HepG2 (cell line): Measurements from ENCODE around the gene IQGAP3. TPM values are rescaled to one million over a fixed set of nuclear protein-coding genes. Genes with fewer than 3 reads are reported as not detected.
A peak's percentile ranks its signal among the peaks of the same experiment; 100 is the strongest.
"Not testable (repeated sequence)": the region's sequence is repeated elsewhere in the genome, so short reads cannot be mapped to it uniquely, and the experiment has no call there.

ENCODE experiments used
- ATAC-seq: fragments of 200-7000 bp; cut with Tn5 transposase; 3 replicates; pipeline ENCODE4 v1.9.1; 2020; ENCODE audit warnings: mild to moderate bottlenecking, moderate library complexity
- BruUV-seq: library from RNA; stranded (reverse); fragments of 400-500 nt; replicated peaks from 2 replicates; lab custom pipeline; 2021; lab: Mats Ljungman, UMichigan
- CTCF ChIA-PET: fragments of 300-600 bp; formaldehyde crosslinking; extraction: SDS; loops from one replicate; lab custom pipeline; 2021; ENCODE audit warnings: low total read pairs, inconsistent platforms, low intra/inter-chr PET ratio; lab: Yijun Ruan, JAX
- POLR2A ChIA-PET: fragments of 350-600 bp; sonication (Branson Sonifier 250); formaldehyde crosslinking; loops from one replicate; lab custom pipeline; 2020; ENCODE audit warnings: antibody characterized with exemption, inconsistent platforms; lab: Yijun Ruan, JAX
- DNase-seq: peaks from one replicate; pipeline ENCODE4 v3.0.0-alpha.2; 2015; ENCODE audit warnings: low spot score
- FAIRE-seq: peaks from 3 replicates; lab custom pipeline; 2011; peaks lifted over from hg19 to GRCh38; lab: Jason Lieb, UNC
- H2AFZ ChIP-seq: one replicate; pipeline ENCODE4 v1.6.1; 2011; ENCODE audit warnings: low read length, inconsistent platforms
- H3K27ac ChIP-seq: fragments of 300-600 bp; 3 replicates; pipeline ENCODE4 v1.8.0; 2011; ENCODE audit warnings: mixed run types, mild to moderate bottlenecking, mixed read lengths, low read length, inconsistent platforms; ENCODE audit not compliant: insufficient read depth; ENCODE audit errors: extremely low read length
- H3K27me3 ChIP-seq, 2 experiments: fragments of 200-600 bp in 1 of 2; 2 replicates in 1 of 2; 3 replicates in 1 of 2; pipeline versions ENCODE4 v1.6.0 to v1.8.0; 2011; ENCODE audit warnings: low read length in 2 of 2, mild to moderate bottlenecking in 2 of 2, moderate library complexity in 2 of 2, inconsistent platforms in 1 of 2; ENCODE audit not compliant: insufficient read depth in 2 of 2, control insufficient read depth in 1 of 2
- H3K36me3 ChIP-seq, 2 experiments: fragments of 200-600 bp in 1 of 2; replicated peaks in 1 of 2; 2 replicates in 1 of 2; 3 replicates in 1 of 2; pipeline versions ENCODE4 v1.5.1 to v1.8.0; 2011; ENCODE audit warnings: low read length in 2 of 2, inconsistent platforms in 1 of 2; ENCODE audit not compliant: insufficient read depth in 2 of 2, control insufficient read depth in 1 of 2
- H3K4me1 ChIP-seq: 2 replicates; pipeline ENCODE4 v1.5.1; 2012; ENCODE audit warnings: low read length, inconsistent platforms; ENCODE audit not compliant: insufficient read depth
- H3K4me2 ChIP-seq: 2 replicates; pipeline ENCODE4 v1.6.0; 2011; ENCODE audit warnings: low read depth, low read length, inconsistent platforms
- H3K4me3 ChIP-seq, 3 experiments: fragments of 200-600 bp in 1 of 3; sonication (generic), shearing (Covaris generic) in 1 of 3; replicated peaks in 1 of 3; 2 replicates each; pipeline ENCODE4 v1.5.1; 2011 to 2016; ENCODE audit warnings: low read length in 3 of 3, inconsistent platforms in 2 of 3, low read depth in 2 of 3, mild to moderate bottlenecking in 2 of 3, control low read depth in 1 of 3, mixed read lengths in 1 of 3; ENCODE audit not compliant: insufficient read depth in 1 of 3
- H3K79me2 ChIP-seq: one replicate; pipeline ENCODE4 v1.6.1; 2011; ENCODE audit warnings: low read length, inconsistent platforms; ENCODE audit not compliant: insufficient read depth
- H3K9ac ChIP-seq: 2 replicates; pipeline ENCODE4 v1.6.0; 2011; ENCODE audit warnings: mild to moderate bottlenecking, low read depth, low read length, inconsistent platforms; ENCODE audit not compliant: insufficient read depth
- H3K9me3 ChIP-seq: 2 replicates; pipeline ENCODE4 v1.5.1; 2012; ENCODE audit warnings: mild to moderate bottlenecking, low read length
- H4K20me1 ChIP-seq: 2 replicates; pipeline ENCODE4 v1.6.0; 2011; ENCODE audit warnings: inconsistent platforms, mild to moderate bottlenecking, low read length, moderate library complexity; ENCODE audit not compliant: insufficient read depth
- ELF4 ChIP-seq: sonication (generic); formaldehyde crosslinking; IDR thresholded peaks from 2 replicates; pipeline ENCODE4 v1.5.0; 2020; ENCODE audit warnings: missing genetic modification reagents, mild to moderate bottlenecking, moderate library complexity, borderline replicate concordance
- FOXA3 ChIP-seq: IDR thresholded peaks from 2 replicates; pipeline ENCODE4 v1.6.1; 2016; ENCODE audit warnings: missing genetic modification reagents, missing compliant biosample characterization
- MYPOP ChIP-seq: sonication (generic); formaldehyde crosslinking; IDR thresholded peaks from 2 replicates; pipeline ENCODE4 v1.8.1; 2023; ENCODE audit warnings: mild to moderate bottlenecking, moderate library complexity, missing genetic modification reagents
- STAG1 ChIP-seq: sonication (generic); formaldehyde crosslinking; IDR thresholded peaks from 2 replicates; pipeline ENCODE4 v1.4.0; 2020; ENCODE audit warnings: missing genetic modification reagents
- THAP11 ChIP-seq: IDR thresholded peaks from 2 replicates; pipeline ENCODE4 v1.6.1; 2016; ENCODE audit warnings: missing biosample characterization, missing genetic modification reagents
- WGBS: methylation state at CpG from one replicate; pipeline ENCODE4 v1.1.6; 2017; ENCODE audit warnings: low lambda C conversion rate; 5-methylcytosine and 5-hydroxymethylcytosine counted together
- in situ Hi-C: cut with HindIII; loops from 2 replicates; pipeline ENCODE4 v1.10.0; 2017; ENCODE audit warnings: low pct_unique_long_range_greater_than_20kb; ENCODE audit not compliant: extremely low pct_ligation_motif_present
- intact Hi-C: fragments of 100-400 bp; cut with micrococcal nuclease; formaldehyde crosslinking; loops from one replicate; pipeline ENCODE4 v1.10.0; 2022; ENCODE audit not compliant: unreplicated experiment
- polyA plus RNA-seq, 8 experiments: library from polyadenylated mRNA; depleted of rRNA in 3 of 8; stranded (reverse) in 7 of 8; unstranded in 1 of 8; fragments of >200 nt; fragmentation: Illumina TruSeq in 4 of 8; extraction: Trizol in 4 of 8; gene quantifications; 2 replicates each; pipeline versions ENCODE4 v1.2.1 to v1.2.3, GENCODE V29; 2011 to 2016; ENCODE audit warnings: low read depth in 4 of 8, missing spikeins in 1 of 8, mixed read lengths in 1 of 8; ENCODE audit not compliant: insufficient read depth in 1 of 8
- total RNA-seq, 5 experiments: library from RNA; depleted of rRNA; stranded (reverse); fragments of >200 nt; fragmentation: Illumina TruSeq; extraction: Trizol; gene quantifications; 2 replicates each; pipeline ENCODE4 v1.2.3, GENCODE V29; 2016; ENCODE audit warnings: low read depth in 1 of 5
- TF ChIP-seq, protein P1 (sequence below): sonication (generic); formaldehyde crosslinking; IDR thresholded peaks from 2 replicates; pipeline ENCODE4 v1.4.0; 2020; ENCODE audit warnings: mild to moderate bottlenecking, missing genetic modification reagents, borderline replicate concordance
- TF ChIP-seq, protein P2 (sequence below): sonication (generic); formaldehyde crosslinking; IDR thresholded peaks from 2 replicates; pipeline ENCODE4 v1.4.0; 2020; ENCODE audit warnings: low read depth, missing genetic modification reagents
- TF ChIP-seq, protein P3 (sequence below): sonication (generic); formaldehyde crosslinking; IDR thresholded peaks from 2 replicates; pipeline ENCODE4 v1.5.0; 2020; ENCODE audit warnings: mild to moderate bottlenecking, missing genetic modification reagents, moderate library complexity

Gene IQGAP3
- total and polyA plus RNA-seq, 2 of the 13 experiments (the other 11 are each of a cell fraction or from before 2014, with no cell fraction given): 13.5 to 14.1 TPM

- H3K9ac ChIP-seq, intact Hi-C loops, H3K36me3 ChIP-seq, H3K27ac ChIP-seq, ATAC-seq, DNase-seq, H3K4me3 ChIP-seq, H2AFZ ChIP-seq, H3K79me2 ChIP-seq, BruUV-seq, H3K9me3 ChIP-seq, H3K27me3 ChIP-seq, H3K4me2 ChIP-seq, H4K20me1 ChIP-seq, FAIRE-seq, in situ Hi-C loops, POLR2A ChIA-PET: not testable (repeated sequence)
- 43% methylated on average over 9 of the region's 9 CpGs for WGBS
- H3K4me1 ChIP-seq: peaks cover 27% of the 10 kb centered on the region
- CTCF ChIA-PET: interaction anchor here (3.5 kb wide), 1 partner anchor 26 kb away, joined by 86 read pairs; no protein-coding TSS in a partner anchor
Measured at GRCh38 chr1:156610072-156610471, 37.7 kb upstream of the IQGAP3 start.

- BruUV-seq: no TSS peak
- TF ChIP-seq STAG1 (CRISPR knock-in tag) (peak; percentile 58), MYPOP (CRISPR knock-in tag) (0 out of 2 replicates have a peak, but pooled peaks have one; percentile 27), THAP11 (0 out of 2 replicates have a peak, but pooled peaks have one; percentile 15), FOXA3 (CRISPR knock-in tag) (no peak), ELF4 (CRISPR knock-in tag) (no peak)
- TF ChIP-seq, protein P1, sequence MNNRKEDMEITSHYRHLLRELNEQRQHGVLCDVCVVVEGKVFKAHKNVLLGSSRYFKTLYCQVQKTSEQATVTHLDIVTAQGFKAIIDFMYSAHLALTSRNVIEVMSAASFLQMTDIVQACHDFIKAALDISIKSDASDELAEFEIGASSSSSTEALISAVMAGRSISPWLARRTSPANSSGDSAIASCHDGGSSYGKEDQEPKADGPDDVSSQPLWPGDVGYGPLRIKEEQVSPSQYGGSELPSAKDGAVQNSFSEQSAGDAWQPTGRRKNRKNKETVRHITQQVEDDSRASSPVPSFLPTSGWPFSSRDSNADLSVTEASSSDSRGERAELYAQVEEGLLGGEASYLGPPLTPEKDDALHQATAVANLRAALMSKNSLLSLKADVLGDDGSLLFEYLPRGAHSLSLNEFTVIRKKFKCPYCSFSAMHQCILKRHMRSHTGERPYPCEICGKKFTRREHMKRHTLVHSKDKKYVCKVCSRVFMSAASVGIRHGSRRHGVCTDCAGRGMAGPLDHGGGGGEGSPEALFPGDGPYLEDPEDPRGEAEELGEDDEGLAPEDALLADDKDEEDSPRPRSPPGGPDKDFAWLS: no peak
- TF ChIP-seq, protein P2, sequence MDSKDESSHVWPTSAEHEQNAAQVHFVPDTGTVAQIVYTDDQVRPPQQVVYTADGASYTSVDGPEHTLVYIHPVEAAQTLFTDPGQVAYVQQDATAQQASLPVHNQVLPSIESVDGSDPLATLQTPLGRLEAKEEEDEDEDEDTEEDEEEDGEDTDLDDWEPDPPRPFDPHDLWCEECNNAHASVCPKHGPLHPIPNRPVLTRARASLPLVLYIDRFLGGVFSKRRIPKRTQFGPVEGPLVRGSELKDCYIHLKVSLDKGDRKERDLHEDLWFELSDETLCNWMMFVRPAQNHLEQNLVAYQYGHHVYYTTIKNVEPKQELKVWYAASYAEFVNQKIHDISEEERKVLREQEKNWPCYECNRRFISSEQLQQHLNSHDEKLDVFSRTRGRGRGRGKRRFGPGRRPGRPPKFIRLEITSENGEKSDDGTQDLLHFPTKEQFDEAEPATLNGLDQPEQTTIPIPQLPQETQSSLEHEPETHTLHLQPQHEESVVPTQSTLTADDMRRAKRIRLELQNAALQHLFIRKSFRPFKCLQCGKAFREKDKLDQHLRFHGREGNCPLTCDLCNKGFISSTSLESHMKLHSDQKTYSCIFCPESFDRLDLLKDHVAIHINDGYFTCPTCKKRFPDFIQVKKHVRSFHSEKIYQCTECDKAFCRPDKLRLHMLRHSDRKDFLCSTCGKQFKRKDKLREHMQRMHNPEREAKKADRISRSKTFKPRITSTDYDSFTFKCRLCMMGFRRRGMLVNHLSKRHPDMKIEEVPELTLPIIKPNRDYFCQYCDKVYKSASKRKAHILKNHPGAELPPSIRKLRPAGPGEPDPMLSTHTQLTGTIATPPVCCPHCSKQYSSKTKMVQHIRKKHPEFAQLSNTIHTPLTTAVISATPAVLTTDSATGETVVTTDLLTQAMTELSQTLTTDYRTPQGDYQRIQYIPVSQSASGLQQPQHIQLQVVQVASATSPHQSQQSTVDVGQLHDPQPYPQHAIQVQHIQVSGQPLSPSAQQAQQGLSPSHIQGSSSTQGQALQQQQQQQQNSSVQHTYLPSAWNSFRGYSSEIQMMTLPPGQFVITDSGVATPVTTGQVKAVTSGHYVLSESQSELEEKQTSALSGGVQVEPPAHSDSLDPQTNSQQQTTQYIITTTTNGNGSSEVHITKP (CRISPR knock-in tag): no peak
- TF ChIP-seq, protein P3, sequence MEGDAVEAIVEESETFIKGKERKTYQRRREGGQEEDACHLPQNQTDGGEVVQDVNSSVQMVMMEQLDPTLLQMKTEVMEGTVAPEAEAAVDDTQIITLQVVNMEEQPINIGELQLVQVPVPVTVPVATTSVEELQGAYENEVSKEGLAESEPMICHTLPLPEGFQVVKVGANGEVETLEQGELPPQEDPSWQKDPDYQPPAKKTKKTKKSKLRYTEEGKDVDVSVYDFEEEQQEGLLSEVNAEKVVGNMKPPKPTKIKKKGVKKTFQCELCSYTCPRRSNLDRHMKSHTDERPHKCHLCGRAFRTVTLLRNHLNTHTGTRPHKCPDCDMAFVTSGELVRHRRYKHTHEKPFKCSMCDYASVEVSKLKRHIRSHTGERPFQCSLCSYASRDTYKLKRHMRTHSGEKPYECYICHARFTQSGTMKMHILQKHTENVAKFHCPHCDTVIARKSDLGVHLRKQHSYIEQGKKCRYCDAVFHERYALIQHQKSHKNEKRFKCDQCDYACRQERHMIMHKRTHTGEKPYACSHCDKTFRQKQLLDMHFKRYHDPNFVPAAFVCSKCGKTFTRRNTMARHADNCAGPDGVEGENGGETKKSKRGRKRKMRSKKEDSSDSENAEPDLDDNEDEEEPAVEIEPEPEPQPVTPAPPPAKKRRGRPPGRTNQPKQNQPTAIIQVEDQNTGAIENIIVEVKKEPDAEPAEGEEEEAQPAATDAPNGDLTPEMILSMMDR: peak; percentile 71
Measured at GRCh38 chr1:156608981-156609380, 36.6 kb upstream of the IQGAP3 start.

More at GRCh38 chr1:156608981-156609380, 36.6 kb upstream of the IQGAP3 start:
- no peaks in the 10 kb centered on the region for H3K36me3 ChIP-seq
- 7% methylated on average over 4 of the region's 6 CpGs for WGBS
- H3K4me2 ChIP-seq: no peak overlapping the region
- H3K27me3 ChIP-seq: no peaks in the 10 kb centered on the region; a peak in 1 of 5 replicates
- peak; percentile 48 for FAIRE-seq
- no peak overlapping the region for H2AFZ ChIP-seq
- no peaks in the 10 kb centered on the region for H3K79me2 ChIP-seq
- CTCF ChIA-PET: interaction anchor here (1.1 to 3.5 kb wide), 2 partner anchors 25 to 152 kb away, joined by 3 to 86 read pairs; no protein-coding TSS in a partner anchor
- H3K9ac ChIP-seq: no peak overlapping the region
- in situ Hi-C loops (no loop called here), intact Hi-C loops (loop anchor here (1.0 kb wide), 1 partner anchor 25 kb away; no protein-coding TSS in a partner anchor)
- POLR2A ChIA-PET: no interaction called here
- H3K4me1 ChIP-seq: peaks cover 24% of the 10 kb centered on the region
- ATAC-seq: peak; percentile 95
- no peak overlapping the region for H3K27ac ChIP-seq
- no peak for DNase-seq
- H3K9me3 ChIP-seq: no peaks in the 10 kb centered on the region
- H3K4me3 ChIP-seq: no peak overlapping the region
- H4K20me1 ChIP-seq: no peaks in the 10 kb centered on the region
